GM19467 (cell line): ENCODE measurements around the gene IL36B.

Experiments
- ATAC-seq: cut with Tn5 transposase; IDR thresholded peaks from one replicate; pipeline ENCODE4 v1.9.1; 2021; ENCODE audit warnings: mild to moderate bottlenecking, moderate library complexity; ENCODE audit not compliant: unreplicated experiment

Gene IL36B

GRCh38 chr2:113057117-113057516 is 4.5 kb upstream of the IL36B start:
- ATAC-seq, result no peak

GRCh38 chr2:113056521-113056920 is 3.9 kb upstream of the IL36B start:
- no peak for ATAC-seq

GRCh38 chr2:113054066-113054465 is 1.4 kb upstream of the IL36B start:
- ATAC-seq, result no peak

GRCh38 chr2:113053666-113054065 is 999 bp upstream of the IL36B start:
- no peak for ATAC-seq

GRCh38 chr2:113050921-113051895 is 1.5 kb downstream of the IL36B start:
- ATAC-seq, result no peak

- no peak for ATAC-seq
Observed at GRCh38 chr2:113046465-113046864, 6.2 kb downstream of the IL36B start.

GRCh38 chr2:113041871-113042270 is 10.8 kb downstream of the IL36B start:
- ATAC-seq, result no peak

GRCh38 chr2:113039719-113040118 is 12.9 kb downstream of the IL36B start:
- ATAC-seq, result no peak

- ATAC-seq, result no peak
Observed at GRCh38 chr2:113039158-113039557, 13.5 kb downstream of the IL36B start.

GRCh38 chr2:113038291-113038690 is 14.4 kb downstream of the IL36B start:
- no peak for ATAC-seq

GRCh38 chr2:113036763-113037162 is 15.9 kb downstream of the IL36B start:
- ATAC-seq, result no peak

GRCh38 chr2:113034016-113034415 is 18.7 kb downstream of the IL36B start:
- ATAC-seq, result no peak

GRCh38 chr2:113032737-113033136 is 19.9 kb downstream of the IL36B start:
- ATAC-seq, result no peak

GRCh38 chr2:113028112-113028511 is 24.6 kb downstream of the IL36B start:
- no peak for ATAC-seq

GRCh38 chr2:113027691-113028090 is 25.0 kb downstream of the IL36B start:
- no peak for ATAC-seq

GRCh38 chr2:113025737-113026136 is 26.9 kb downstream of the IL36B start:
- ATAC-seq, result no peak

GRCh38 chr2:113024764-113025163 is 27.9 kb downstream of the IL36B start:
- ATAC-seq, result no peak

- no peak for ATAC-seq
Observed at GRCh38 chr2:113021312-113021711, 31.4 kb downstream of the IL36B start.

GRCh38 chr2:113018509-113018908 is 34.2 kb downstream of the IL36B start:
- no peak for ATAC-seq

- ATAC-seq, result no peak
Observed at GRCh38 chr2:113015655-113016054, 37.0 kb downstream of the IL36B start.

GRCh38 chr2:113015042-113015441 is 37.6 kb downstream of the IL36B start:
- no peak for ATAC-seq

- no peak for ATAC-seq
Observed at GRCh38 chr2:113014067-113014466, 38.6 kb downstream of the IL36B start.

- ATAC-seq, result no peak
Observed at GRCh38 chr2:113013336-113013661, 39.4 kb downstream of the IL36B start.
